Measurements from ENCODE around the gene ARHGAP44. TPM values are rescaled to one million over a fixed set of nuclear protein-coding genes. Genes with fewer than 3 reads are reported as not detected.

ARHGAP44 gene
- total RNA-seq, 1 donor from 2014 or later = 39.0 TPM

DNA sequence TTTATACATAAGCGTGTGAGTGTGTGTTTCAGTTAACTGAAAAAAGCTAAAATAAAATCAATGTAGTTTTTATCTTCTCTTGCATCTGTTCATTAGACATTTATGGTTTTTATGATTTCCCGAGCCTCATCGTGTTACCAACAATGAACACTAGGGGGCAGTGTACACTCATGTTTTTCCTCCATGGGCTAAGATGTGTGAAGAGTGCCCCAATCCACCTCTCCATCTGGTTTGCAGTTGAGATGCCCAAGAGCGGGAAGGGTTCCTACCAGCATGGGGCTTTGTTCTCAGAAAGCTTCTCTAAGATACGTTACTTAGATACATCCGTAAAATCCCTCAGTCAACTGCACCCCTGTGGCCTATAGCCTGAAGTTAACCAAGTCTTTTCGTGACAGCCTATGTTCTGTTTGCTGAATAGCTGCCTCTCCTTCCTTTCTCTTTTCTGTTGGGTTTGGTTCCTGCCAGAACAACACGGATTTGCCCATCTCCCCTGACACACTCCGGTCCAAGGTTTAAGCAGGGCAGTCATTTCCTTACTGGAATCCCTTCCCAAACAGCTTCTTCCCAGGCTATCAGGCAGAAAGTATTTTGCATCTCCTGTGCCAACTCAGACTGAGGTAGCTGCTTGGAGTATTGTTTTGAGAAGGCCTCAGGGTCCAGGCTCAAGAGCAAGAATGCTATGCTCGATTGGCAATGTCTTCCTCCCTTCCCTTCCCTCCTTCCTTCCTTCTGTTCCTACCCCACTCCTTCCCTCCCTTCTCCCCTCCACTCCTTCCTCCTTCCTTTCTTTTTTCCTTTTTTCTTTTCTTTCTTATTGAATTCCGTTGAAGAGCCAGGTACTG is 241.4 kb downstream of the ARHGAP44 start:
- Histone ChIP-seq H3K36me3 (no peaks in the 10 kb centered on the region), H3K27me3 (ENCODE audit: low read depth) (no peaks in the 10 kb centered on the region), H3K27ac (no peak overlapping the region), H3K4me1 (no peaks in the 10 kb centered on the region), H3K4me3 (no peak overlapping the region), H3K9me3 (no peaks in the 10 kb centered on the region)
- DNase-seq (no peak), ATAC-seq (peak; percentile 73 to 77)
- TF ChIP-seq, protein P1, sequence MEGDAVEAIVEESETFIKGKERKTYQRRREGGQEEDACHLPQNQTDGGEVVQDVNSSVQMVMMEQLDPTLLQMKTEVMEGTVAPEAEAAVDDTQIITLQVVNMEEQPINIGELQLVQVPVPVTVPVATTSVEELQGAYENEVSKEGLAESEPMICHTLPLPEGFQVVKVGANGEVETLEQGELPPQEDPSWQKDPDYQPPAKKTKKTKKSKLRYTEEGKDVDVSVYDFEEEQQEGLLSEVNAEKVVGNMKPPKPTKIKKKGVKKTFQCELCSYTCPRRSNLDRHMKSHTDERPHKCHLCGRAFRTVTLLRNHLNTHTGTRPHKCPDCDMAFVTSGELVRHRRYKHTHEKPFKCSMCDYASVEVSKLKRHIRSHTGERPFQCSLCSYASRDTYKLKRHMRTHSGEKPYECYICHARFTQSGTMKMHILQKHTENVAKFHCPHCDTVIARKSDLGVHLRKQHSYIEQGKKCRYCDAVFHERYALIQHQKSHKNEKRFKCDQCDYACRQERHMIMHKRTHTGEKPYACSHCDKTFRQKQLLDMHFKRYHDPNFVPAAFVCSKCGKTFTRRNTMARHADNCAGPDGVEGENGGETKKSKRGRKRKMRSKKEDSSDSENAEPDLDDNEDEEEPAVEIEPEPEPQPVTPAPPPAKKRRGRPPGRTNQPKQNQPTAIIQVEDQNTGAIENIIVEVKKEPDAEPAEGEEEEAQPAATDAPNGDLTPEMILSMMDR (IDR thresholded peaks at IDR 0.05) = peak; percentile 86
- intact Hi-C loops (cut with DNase I) = no loop called here

DNA sequence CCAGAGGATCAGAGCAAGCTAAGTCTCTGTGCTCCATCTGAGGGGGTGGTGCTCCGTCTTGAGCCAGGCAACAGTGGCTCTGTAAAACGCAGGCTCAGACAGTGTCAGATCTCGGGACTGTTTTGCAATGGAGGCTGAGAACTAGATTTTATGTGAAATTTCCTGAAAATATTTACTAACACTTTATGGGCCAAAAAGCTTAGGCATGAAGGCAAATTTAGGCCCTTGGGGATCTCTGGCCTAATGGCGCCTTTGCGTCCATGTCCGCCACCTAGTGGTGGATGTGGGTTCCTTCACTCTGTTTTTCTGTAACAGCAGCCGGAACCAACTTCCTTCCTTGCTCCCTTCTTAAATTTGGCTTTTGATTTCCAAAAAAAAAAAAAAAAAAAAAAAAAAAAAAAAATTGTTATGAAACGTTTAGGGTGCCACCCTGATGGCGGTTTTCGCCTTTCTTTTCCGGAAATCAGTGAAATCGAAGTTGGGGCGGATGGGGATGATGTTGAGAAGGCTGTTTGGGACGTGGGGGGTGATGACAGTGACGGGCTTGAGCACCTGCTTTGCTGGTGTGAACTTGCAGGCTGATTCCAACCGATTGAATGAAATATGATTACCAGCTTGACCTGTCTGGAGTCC is 242.5 kb downstream of the ARHGAP44 start:
- ATAC-seq (peak; percentile 76 to 77), DNase-seq (peak; percentile 58)
- H3K9me3 ChIP-seq = no peaks in the 10 kb centered on the region
- H3K4me3 ChIP-seq = no peak overlapping the region
- H3K27ac ChIP-seq = no peak overlapping the region
- TF ChIP-seq, protein P1 (IDR thresholded peaks at IDR 0.05) = peak; percentile 85
- H3K27me3 ChIP-seq (ENCODE audit: low read depth) = no peaks in the 10 kb centered on the region
- no peaks in the 10 kb centered on the region for H3K4me1 ChIP-seq
- no peaks in the 10 kb centered on the region for H3K36me3 ChIP-seq
- intact Hi-C loops (cut with DNase I) = no loop called here

GRCh38 chr17:13035420-13035819 is 246.1 kb downstream of the ARHGAP44 start:
- TF ChIP-seq, protein P1 (IDR thresholded peaks at IDR 0.05) = no peak
- ATAC-seq = no peak
- Histone ChIP-seq H3K9me3 (no peaks in the 10 kb centered on the region), H3K36me3 (no peaks in the 10 kb centered on the region), H3K4me1 (no peaks in the 10 kb centered on the region), H3K4me3 (no peak overlapping the region), H3K27me3 (ENCODE audit: low read depth) (no peaks in the 10 kb centered on the region), H3K27ac (no peak overlapping the region)
- no peak for DNase-seq
- intact Hi-C loops (cut with DNase I) = no loop called here

- TF ChIP-seq, protein P1 (IDR thresholded peaks at IDR 0.05) = no peak
- Histone ChIP-seq H3K27me3 (ENCODE audit: low read depth) (peaks cover under 1% of the 10 kb centered on the region), H3K36me3 (no peaks in the 10 kb centered on the region), H3K27ac (no peak overlapping the region), H3K4me1 (no peaks in the 10 kb centered on the region), H3K4me3 (no peak overlapping the region), H3K9me3 (no peaks in the 10 kb centered on the region)
- no peak for ATAC-seq
- DNase-seq = no peak
- intact Hi-C loops (cut with DNase I) = no loop called here
These were observed 247.5 kb downstream of the ARHGAP44 start for GRCh38 chr17:13036751-13037150.

- no peak for DNase-seq
- Histone ChIP-seq H3K27ac (no peak overlapping the region), H3K9me3 (no peaks in the 10 kb centered on the region), H3K4me3 (no peak overlapping the region), H3K27me3 (ENCODE audit: low read depth) (peaks cover 18% of the 10 kb centered on the region), H3K4me1 (no peaks in the 10 kb centered on the region), H3K36me3 (no peaks in the 10 kb centered on the region)
- TF ChIP-seq, protein P1 (IDR thresholded peaks at IDR 0.05) = no peak
- intact Hi-C loops (cut with DNase I) = no loop called here
- ATAC-seq = no peak
These were observed 249.8 kb downstream of the ARHGAP44 start for GRCh38 chr17:13038931-13039665.

Small RNAs within 50 kb of the gene (microRNA-seq; reads per million reads assigned to microRNA genes)
- not detected for gene MIR1269B (ENCODE audit: borderline number of aligned reads)

Other genes starting within 250 kb of the ARHGAP44 start
- gene MYOCD, start 123.6 kb upstream of the ARHGAP44 start, total RNA-seq = 3.6 TPM
- 41.0 TPM for gene ELAC2, start 228.5 kb downstream of the ARHGAP44 start, total RNA-seq

Measured in lower lobe of right lung (tissue), 2 donors.